ENCODE measurements around the gene KIF21A.
A peak's percentile ranks its signal among the peaks of the same experiment; 100 is the strongest.

KIF21A gene

DNA sequence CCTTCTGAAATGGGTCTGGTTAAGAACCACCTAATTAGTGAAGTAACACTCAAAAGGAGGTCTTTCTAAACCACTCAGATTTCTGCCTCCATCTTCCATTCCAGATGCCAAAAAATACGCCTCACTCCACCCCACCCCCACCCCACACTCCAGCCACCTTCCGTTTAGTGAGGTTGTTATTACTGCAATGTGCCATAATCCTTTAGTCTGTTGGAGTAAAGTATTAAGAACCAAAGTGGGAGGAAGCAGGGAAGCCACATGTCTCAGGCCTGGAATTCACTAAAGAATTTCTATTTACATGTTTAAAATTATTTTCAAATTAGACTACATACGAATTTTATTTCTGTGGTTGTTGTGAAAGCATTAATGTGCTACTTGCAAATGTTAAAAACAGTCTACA, 7.4 kb downstream of the KIF21A start:
- no peak for DNase-seq (ENCODE audit: low read depth)

DNA sequence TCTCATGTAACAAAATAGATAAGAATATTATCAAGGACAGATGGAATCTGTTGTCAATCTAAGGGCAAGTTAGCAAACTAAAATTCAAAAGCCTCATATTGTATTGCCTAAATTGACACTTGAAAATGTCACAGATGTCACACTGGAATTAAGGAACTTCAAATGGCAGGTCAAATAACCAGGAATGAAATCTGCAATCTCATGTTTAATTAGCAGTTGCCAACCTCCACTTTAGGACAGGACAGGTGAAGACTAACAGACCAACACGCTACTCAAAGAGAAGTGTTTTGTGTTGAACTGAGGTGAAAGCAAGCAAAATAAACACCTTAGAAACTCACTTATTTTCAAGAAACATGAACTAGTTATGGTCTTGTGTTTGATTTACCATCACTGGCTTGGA, 11.1 kb downstream of the KIF21A start:
- DNase-seq (ENCODE audit: low read depth), result no peak

DNA sequence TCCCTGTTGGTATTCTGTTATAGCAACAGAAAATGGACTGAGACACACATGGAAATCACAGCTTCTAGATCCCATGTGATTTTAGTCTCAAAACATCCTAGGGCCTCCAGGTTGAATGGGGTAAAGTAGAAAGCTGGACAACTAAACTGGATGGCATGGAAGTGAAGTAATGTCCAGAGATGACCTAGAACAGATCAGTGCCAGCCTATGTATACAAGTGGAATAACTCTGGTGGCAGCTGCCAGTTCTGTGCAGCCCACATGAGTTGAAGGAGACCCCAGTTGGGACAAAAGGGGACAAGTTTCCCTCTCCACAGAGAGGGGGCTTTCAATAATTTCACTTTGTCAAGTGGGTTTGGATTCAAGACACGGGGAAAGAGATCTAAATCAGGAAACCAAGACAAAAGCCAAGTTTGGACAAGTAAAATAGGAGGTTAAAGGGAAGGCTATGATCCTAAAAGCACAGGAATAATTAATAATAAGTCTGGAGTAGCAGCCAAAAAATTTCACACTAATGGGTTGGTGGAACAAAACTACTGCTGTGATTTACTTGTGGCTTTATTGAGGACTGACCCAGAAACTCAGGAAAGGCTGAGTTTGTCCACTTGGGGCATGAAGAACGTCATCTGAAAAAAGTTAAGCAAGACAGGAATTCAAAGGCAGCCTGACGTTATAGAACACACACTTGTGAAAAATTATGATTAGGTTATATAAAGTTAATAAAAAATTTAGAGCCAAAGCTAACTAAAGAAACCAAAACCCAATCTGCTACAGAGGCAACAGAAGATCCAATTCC, 11.7 kb downstream of the KIF21A start:
- DNase-seq (ENCODE audit: low read depth), result peak; percentile 22

DNA sequence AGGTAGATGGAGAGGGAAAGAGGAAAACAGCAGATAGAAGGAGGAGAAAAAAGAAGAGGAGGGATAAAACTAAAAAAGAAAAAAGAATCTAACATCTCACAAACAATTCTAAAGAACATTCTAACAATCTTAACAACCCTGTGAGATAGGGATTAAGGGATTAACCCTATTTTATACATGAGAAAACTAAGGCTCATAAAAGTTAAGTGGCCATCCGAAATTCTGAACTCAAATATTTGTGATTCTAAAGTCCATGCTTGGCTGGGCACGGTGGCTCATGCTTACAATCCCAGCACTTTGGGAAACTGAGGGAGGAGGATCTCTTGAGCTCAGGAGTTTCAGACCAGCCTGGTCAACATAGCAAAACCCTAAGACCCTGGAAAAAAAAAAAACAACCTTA, 13.1 kb downstream of the KIF21A start:
- DNase-seq (ENCODE audit: low read depth), result no peak

DNA sequence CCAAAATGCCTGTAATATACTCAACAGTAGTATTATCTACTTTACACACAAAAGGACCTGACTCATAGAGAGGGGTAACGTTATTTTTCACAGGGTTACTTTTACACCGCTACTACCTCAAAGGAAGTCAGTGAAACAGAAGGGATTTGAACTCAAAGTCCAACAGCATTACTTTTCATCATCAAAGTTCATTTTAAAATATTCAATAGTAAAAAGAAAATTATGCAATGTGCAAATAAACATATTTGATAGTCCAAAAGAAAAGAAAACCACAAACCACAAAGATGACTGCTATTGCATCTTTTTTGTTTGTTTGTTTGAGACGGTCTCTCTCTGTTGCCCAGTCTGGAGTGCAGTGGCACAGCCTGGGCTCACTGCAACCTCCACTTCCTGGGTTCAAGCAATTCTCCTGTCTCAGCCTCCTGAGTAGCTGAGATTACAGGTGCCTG, 15.5 kb downstream of the KIF21A start:
- DNase-seq (ENCODE audit: low read depth), result peak; percentile 45

DNA sequence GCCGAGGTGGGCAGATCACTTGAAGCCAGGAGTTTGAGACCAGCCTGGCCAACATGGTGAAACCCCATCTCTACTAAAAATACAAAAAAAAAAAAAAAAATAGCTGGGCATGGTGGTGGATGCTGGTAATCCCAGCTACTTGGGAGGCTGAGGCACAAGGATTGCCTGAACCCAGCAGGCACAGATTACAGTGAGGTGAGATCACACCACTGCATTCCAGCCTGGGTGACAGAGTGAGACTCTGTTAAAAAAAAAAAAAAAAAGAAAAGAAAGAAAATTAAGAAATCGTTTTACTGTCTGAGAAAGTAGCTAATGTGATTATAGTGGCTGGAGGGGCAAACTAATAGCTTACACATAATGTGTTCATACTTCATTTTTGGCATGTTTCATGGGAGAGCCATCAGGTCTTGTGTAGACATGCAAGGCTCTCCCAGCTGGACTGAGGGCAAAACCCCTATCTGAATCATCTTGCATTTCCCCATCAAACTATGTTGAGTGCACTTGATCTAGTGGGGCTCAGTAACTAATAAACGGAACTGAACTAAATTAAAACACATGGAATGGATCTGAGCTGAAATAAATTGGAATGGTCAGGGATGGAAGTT, 16.2 kb downstream of the KIF21A start:
- peak; percentile 80 for DNase-seq (ENCODE audit: low read depth)

DNA sequence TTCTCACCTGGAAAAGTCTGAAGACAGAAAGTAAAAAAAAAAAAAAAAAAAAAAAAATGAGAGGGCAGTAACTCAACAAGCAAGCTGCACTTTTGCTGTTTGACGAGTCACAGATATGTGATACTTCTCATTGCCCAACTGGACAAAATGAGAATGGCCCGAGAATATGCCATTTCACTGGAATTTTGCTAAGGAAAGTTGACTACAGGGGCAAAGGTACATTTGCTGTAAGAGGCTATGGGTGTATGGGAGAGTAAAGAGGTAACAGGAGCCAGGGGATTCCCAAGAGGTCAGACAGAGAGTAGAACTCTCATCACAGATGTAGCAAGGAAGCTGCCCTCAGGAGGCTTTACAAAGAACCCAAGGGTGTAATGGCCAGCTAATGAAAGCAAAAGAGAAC, 22.9 kb downstream of the KIF21A start:
- DNase-seq (ENCODE audit: low read depth), result peak; percentile 45

DNA sequence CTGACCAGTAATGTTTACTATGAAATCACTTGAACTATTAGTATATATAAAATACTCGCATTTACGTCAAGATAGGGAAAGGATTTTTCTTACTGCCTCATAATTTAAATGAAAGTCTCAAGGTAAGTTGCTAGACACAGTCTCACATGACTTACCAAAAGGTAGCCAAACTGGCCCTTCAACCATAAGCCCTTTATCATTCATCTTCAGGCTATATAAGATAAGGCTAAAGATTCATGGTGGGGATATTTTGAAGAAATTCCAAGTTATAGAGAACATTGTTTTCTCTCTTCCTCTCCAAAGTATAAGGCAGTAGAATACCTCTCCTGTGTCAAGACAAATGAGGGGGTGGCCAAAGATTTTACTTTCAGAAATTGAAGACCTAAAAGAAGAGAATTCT, 23.4 kb downstream of the KIF21A start:
- no peak for DNase-seq (ENCODE audit: low read depth)

DNA sequence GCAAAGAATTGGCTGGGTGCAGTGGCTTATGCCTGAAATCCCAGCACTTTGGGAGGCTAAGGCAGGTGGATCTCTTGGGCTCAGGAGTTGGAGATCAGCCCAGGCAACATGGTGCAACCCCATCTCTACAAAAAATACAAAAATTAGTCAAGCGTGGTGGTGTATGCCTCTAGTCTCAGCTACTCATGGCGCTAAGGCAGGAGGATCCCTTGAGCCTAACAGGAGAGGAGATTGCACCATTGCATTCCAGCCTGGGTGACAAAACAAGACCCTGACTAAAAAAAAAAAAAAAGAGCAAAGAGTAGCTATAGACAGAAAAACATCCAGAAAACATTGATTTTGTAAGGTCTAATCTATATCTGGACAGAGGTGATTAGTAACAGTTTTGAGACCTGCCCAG, 25.0 kb downstream of the KIF21A start:
- peak; percentile 13 for DNase-seq (ENCODE audit: low read depth)

DNA sequence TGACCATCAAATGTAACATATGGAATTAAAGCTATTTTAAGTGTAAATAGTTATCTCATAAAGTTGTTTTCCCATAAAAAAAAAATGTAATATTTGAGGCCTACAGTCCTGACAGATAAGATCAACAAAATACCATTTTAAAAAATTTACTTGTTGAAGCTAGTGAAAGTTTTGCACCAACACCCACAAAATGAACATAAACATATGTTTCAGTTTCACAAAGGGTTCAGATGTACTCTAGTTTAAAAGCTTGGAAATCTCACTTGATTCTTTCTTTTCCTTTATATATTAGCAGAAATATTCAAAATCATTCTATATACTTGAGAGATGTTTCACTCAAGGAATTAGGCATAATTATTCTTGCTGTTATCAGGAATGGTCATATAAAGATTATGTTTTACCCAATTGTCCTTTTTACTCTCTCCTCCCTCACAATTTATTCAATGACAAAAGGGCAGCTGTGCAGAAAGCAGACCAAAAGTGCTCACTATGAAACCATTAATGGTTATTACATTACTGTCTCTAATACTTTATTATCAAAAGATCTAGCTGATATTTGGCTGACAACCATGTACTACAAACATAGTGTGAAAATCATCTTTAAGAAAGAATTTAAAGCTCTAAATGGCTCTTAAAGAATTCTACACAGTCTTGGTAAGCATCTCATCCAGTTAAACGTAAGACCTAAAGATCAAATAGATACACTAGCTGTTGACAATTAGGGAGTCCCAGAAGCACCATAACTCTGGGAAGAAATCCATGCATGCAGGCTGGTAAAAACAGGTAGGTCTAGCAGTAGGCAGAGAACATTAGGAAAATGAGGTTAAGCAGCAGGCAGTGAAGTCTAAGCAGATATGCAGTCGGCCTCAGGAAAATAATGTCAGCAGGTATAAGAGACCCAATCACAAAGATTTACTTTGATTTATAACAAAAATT, 28.8 kb downstream of the KIF21A start:
- no peak for DNase-seq (ENCODE audit: low read depth)

DNA sequence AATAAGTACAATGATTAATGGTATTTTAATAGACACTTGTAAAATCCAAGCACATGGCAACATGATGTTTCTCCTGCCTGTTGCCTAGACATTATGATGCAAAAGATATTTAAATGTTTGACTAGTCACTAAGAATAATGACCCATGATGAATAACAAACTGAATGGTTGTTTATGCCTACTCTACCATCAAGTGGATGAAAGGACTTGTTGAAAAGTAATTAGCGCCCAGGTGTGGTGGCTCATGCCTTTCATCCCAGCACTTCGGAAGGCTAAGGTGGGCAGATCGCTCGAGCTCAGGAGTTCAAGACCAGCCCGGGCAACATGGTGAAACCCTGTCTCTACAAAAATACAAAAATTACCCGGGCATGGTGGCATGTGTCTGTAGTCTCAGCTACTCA, 30.7 kb downstream of the KIF21A start:
- DNase-seq (ENCODE audit: low read depth), result no peak

DNA sequence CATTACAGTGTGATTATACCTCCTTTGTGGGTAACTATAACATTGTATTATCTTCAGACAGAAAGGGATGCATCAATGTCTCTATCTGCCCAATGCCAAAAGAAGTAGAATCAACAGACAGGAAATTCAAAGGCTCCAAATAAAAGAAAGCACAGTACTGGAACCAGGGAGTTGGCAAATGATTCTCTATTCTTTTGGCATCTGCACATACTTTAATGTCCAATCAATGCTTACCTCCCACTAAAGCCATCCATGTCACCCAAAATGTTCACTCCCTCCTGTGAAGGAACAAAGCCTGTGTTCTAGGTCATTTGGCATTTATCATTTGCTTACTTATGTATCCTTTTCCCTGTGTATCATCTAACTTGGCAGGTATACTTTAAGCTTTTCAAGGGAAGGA, 36.7 kb downstream of the KIF21A start:
- no peak for DNase-seq (ENCODE audit: low read depth)

DNA sequence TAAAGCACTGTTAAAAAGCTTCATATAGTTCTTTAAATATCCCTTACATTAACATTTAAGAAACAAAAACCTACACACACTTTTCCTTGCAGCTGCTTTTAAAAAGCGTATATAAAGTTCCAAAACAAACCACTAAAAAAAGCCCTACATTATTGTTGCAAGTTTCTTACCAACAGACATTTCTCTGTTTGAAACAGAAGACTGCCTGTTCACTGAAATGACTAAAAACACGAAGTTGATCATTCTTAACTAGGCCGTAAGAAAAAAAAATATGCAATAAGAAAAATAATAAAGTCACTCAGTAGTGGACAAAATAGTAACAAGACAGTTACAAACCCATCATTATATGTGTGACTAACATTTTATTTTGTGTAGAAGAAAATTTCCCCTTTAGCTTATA, 37.3 kb downstream of the KIF21A start:
- no peak for DNase-seq (ENCODE audit: low read depth)

DNA sequence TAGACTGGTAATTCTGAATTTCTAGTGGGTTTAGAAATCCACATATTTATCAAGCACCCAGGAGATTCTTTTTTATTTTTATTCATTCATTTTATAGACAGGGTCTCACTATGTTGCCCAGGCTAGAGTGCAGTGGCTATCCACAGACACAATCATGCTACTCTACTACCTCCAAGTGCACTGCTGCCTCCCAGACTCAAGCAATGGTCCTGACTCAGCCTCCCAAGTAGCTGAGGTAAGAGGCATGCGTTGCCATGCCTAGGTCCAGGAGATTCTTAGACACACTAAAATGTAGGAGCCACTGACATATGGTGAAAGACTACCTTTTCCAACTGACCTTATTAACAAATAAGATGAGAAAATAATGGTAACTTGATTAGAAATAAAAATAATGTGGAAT, 38.9 kb downstream of the KIF21A start:
- DNase-seq (ENCODE audit: low read depth), result no peak

DNA sequence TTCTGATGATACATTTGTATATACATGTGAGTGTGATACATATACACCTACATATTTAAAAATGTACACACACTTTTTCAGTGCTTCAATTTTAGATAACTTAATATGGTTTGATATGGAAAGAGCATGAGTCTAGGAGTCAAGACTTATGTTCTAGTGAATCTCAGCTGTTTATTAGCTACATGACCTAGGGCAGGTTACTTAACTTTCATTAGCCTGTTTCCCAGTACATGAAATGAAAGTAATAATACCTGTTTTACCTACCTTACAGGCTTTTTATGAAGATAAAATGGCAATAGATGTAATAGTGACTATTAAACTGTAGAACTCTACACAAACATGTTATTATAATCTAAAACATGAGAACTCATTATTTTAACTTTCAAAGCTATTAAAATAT, 39.5 kb downstream of the KIF21A start:
- DNase-seq (ENCODE audit: low read depth), result no peak

DNA sequence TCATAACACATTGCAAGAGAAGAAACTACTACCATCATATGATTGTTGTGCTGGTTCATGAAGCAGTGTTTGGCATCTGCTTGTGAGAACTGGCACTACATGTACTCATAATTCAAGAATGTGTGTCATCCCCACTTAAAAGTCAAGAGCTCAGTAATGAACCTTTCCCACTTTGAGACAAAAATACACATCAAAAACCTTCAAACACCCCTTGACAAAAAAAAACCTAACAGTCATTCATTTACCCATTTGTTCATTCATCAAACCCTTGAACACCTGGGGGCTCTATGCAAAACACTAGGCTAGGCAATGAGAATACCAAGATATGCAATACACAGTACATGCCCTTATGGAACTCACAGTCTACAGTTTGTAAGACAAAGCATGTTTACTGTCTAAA, 40.0 kb downstream of the KIF21A start:
- peak; percentile 20 for DNase-seq (ENCODE audit: low read depth)

DNA sequence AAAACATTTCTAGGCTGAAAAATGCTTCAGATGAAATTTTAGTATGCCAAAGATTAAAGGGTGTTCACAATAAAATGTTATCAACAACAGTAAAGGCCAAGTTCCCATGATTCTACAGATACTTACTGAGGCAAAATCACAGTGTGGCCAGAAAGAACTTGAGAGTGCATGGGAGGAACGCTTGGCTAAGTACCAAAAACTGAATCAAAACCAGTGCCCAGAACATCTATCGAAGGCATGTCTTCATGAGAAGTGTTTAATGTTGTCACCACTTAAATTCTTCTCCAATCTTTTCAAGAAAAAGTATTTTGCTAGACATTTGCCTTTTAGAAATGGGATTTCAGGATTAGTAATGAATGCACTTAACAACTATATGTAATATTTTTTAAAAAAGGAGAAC, 41.5 kb downstream of the KIF21A start:
- DNase-seq (ENCODE audit: low read depth), result peak; percentile 32

DNA sequence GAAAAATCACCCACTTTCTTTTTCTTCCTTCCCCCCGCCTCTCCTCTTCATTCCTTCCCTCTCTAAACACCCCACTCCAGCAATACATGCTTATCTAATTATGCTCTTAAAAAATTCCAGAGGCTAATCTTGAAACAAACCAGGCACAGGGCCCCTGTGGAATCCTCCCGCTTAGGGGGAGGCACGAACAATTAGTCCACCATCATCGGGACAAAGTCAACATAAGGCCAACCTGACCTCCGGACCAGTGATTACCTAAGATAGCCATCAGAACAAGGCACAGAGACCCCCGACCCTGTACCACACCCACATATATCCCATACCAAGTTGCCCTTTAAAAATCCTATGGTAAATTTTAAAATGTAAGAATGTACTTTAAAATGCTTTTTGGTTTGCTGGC, 47.1 kb downstream of the KIF21A start:
- no peak for DNase-seq (ENCODE audit: low read depth)

DNA sequence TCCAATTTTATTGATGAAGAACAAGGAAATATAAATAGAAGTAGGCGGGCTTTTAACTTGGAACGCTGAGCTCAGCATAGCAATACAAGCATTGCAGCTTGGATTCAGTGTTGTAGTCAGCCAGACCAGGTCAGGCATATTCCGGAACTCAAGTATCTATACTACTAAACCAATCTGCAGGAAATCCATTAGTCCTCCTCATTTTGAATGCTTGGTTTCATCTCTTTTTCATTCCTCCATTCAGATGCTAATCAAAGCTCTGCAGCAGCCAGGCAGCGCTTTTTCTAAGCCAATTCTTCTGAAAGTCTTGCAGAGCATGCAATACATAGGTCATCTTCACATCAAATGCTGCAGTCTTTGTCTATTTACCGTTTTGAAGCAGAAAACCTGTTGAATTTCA, 49.0 kb downstream of the KIF21A start:
- no peak for DNase-seq (ENCODE audit: low read depth)

DNA sequence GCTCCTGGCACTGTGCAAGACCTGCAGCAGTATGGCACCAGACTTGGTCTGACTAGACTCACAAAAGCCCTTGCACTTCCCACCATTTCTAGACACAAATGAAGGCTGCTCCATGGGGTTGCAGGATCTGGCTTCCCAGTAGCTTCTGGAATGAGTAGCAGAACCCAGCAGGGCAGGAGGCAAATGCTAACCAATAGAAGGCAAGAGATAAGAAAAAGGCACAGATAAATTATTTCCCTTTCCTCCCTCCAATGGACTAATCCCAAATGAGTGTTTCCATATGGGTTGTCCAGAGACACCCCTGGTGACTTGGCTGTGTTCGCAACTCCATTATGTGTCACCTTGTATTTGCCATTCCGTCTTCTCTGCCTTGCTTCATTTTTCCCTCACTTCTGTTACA, 49.7 kb downstream of the KIF21A start:
- no peak for DNase-seq (ENCODE audit: low read depth)

DNA sequence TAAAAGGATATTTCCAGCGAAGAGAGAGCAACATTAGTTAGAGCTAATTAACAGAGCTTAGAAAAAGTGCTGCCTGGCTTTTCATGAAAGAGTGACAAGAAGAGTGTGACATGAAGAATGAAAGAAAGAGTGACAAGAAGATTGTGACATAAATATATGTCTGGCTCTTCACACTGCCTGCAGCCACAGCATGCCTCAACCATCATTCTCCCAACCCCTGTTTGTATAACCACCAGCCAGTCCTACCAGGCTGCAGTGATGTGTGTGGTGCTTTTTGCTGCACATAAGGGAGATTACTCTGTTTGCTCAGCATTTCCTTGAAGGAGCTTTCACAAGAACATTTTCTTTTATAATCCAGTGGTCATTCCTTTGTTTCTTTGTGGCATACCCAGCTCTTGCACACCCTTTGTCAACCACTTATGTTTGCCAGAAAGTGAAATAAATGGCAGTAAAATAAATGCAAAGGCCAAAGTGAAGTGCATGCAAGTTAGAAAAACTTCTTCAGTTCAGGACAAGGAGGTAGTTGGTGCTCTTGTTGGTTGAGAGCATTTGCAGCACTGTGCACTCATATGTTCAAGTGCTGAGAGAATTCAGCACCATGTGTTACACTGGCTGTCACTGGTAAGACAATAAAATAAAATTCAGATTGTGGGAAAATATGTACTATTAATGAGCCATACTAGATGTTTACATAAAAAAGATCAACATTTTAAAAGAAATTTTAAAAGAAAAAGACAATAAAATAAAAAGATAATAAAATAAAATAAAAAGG, 50.6 kb downstream of the KIF21A start:
- no peak for DNase-seq (ENCODE audit: low read depth)

DNA sequence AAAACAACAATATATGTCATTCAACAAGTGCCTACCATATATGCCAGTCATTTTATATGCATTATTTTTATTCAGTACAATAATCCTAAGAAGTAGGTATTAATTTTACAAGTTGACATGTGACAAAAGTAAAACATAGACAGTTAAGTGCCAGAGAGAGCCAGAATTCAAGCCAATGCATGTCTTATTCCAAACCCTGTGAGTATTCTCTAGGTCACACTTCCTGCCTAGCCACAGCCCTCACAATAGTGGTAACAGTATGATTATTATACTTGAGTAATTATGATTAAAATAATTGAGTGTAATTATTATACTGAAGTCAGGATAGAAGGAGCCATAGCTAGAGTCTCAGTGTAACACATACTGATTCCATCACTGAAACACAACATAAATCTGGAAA, 52.2 kb downstream of the KIF21A start:
- no peak for DNase-seq (ENCODE audit: low read depth)

Measured in fibroblast of gingiva (primary cell).